ENCODE results near the gene FAAP20.

DNA sequence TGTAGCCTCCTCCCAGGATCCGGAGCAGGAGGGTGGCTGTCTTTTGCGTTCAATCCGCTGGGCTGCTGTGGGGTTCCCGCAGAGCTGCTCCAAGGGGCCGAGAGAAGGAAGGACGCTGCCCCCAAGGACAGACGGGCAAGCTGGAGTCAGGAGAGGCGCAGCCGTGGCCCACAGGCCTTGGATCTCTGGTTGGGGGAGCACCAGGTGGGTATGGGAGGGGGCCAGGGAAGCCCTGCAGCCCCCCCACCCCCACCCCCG lies 17.6 kb upstream of the FAAP20 start:
- TF ChIP-seq, protein P1, sequence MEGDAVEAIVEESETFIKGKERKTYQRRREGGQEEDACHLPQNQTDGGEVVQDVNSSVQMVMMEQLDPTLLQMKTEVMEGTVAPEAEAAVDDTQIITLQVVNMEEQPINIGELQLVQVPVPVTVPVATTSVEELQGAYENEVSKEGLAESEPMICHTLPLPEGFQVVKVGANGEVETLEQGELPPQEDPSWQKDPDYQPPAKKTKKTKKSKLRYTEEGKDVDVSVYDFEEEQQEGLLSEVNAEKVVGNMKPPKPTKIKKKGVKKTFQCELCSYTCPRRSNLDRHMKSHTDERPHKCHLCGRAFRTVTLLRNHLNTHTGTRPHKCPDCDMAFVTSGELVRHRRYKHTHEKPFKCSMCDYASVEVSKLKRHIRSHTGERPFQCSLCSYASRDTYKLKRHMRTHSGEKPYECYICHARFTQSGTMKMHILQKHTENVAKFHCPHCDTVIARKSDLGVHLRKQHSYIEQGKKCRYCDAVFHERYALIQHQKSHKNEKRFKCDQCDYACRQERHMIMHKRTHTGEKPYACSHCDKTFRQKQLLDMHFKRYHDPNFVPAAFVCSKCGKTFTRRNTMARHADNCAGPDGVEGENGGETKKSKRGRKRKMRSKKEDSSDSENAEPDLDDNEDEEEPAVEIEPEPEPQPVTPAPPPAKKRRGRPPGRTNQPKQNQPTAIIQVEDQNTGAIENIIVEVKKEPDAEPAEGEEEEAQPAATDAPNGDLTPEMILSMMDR (IDR thresholded peaks at IDR 0.05; ENCODE audit: insufficient read depth, low read depth, low read length), result no peak
- no peak for TF ChIP-seq EZH2 (IDR thresholded peaks at IDR 0.05; ENCODE audit: insufficient read depth, low read length)
